Activated naive CD4-positive, alpha-beta T cell treated with anti-CD3 and anti-CD28 coated beads for 36 hours (primary cell): ENCODE results near the gene SNX1. TPM values are rescaled to one million over a fixed set of nuclear protein-coding genes. Genes with fewer than 3 reads are reported as not detected.

ENCODE experiments used
- CTCF ChIA-PET: fragments of 350-600 bp; sonication (Branson Sonifier 250); formaldehyde crosslinking; loops from one replicate; lab custom pipeline; 2021; ENCODE audit warnings: antibody characterized with exemption; lab: Charles Lee
- DNase-seq: peaks from one replicate; pipeline ENCODE4 v3.0.0-alpha.2; 2020
- H3K27ac Mint-ChIP-seq: one replicate; pipeline ENCODE4 v1.8.0; 2021; ENCODE audit warnings: mild to moderate bottlenecking, mixed read lengths
- H3K27me3 Mint-ChIP-seq: one replicate; pipeline ENCODE4 v1.8.0; 2021; ENCODE audit warnings: low read depth, mixed read lengths
- H3K36me3 Mint-ChIP-seq: one replicate; pipeline ENCODE4 v1.8.0; 2021; ENCODE audit warnings: low read depth, mixed read lengths
- H3K4me1 Mint-ChIP-seq: one replicate; pipeline ENCODE4 v1.8.0; 2021; ENCODE audit warnings: low read depth, mixed read lengths
- H3K4me3 Mint-ChIP-seq: one replicate; pipeline ENCODE4 v1.8.0; 2021; ENCODE audit warnings: mild to moderate bottlenecking, moderate library complexity, mixed read lengths
- H3K9me3 Mint-ChIP-seq: one replicate; pipeline ENCODE4 v1.8.0; 2021; ENCODE audit warnings: mixed read lengths
- intact Hi-C: fragments of 100-400 bp; cut with micrococcal nuclease; formaldehyde crosslinking; loops from one replicate; pipeline ENCODE4 v1.15.1; 2023
- total RNA-seq, 2 experiments: library from RNA; stranded (reverse); gene quantifications; one replicate each; pipeline ENCODE4 v1.2.3, GENCODE V29; 2021

Gene SNX1
- total RNA-seq, 2 experiments from 2014 or later: 80.7 to 84.2 TPM

DNA sequence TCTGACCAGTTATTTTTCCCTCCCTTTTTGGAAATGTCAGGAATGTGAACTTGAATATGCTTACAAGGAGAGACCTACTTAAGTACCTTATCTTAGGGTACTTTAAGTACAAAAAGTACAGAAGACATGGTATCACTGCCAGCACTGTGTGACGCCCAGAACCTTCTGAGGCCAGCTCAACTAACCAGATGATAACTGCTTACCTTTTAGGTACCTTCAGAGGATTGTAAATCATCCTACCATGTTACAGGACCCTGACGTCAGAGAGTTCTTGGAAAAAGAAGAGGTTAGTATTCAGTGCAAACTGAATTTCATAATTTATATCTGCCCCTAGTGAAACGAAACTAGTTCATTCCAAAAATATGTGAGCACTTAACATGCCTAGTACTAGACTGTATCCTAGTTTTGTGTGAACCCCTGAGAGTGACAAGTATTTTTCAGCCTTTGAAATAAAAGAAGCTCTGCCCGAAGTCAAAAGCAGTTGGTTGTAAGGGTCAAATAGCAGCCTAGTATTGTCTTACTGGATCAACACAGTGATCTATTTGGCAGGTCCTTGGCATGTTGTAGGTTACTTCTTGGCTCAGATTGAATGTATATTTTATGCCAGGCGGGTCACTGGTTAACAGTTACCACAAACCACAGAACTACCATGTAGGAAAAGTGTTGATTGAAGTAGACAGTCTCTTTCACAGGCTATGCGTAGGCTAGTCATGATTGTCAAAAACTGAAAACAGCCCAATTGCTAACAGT, 31.9 kb downstream of the SNX1 start:
- intact Hi-C loops: no loop called here
- CTCF ChIA-PET: interaction anchor here (0.6 kb wide), 1 partner anchor 554 kb away, joined by 5 read pairs; no protein-coding TSS in a partner anchor
- no peaks in the 10 kb centered on the region for H3K4me1 Mint-ChIP-seq
- H3K36me3 Mint-ChIP-seq: peaks cover 41% of the 10 kb centered on the region
- no peak for DNase-seq
- no peaks in the 10 kb centered on the region for H3K27me3 Mint-ChIP-seq
- no peak overlapping the region for H3K27ac Mint-ChIP-seq
- no peak overlapping the region for H3K4me3 Mint-ChIP-seq
- no peaks in the 10 kb centered on the region for H3K9me3 Mint-ChIP-seq

GRCh38 chr15:64130159-64130558, 34.4 kb downstream of the SNX1 start:
- H3K27ac Mint-ChIP-seq: no peak overlapping the region
- H3K4me3 Mint-ChIP-seq: no peak overlapping the region
- no peaks in the 10 kb centered on the region for H3K9me3 Mint-ChIP-seq
- intact Hi-C loops: no loop called here
- CTCF ChIA-PET: interaction anchor here (0.6 to 1.6 kb wide), 2 partner anchors 23 to 118 kb away, joined by 4 to 7 read pairs; no protein-coding TSS in a partner anchor
- no peaks in the 10 kb centered on the region for H3K4me1 Mint-ChIP-seq
- H3K27me3 Mint-ChIP-seq: no peaks in the 10 kb centered on the region
- no peak for DNase-seq
- peaks cover 39% of the 10 kb centered on the region for H3K36me3 Mint-ChIP-seq

DNA sequence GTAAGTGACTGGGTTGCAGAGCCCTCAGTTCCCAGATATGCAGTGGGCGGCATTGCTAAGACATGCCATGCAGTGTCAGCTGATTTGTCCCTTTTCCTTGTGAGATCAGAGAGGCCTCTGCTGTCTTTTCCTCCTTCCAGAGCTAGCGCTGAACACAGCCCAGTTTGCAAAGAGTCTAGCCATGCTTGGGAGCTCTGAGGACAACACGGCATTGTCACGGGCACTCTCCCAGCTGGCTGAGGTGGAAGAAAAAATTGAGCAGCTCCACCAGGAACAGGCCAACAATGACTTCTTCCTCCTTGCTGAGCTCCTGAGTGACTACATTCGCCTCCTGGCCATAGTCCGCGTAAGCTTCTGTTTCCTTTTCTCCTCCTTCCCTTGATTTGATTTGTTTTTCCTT, 35.8 kb downstream of the SNX1 start:
- CTCF ChIA-PET: interaction anchor here (0.8 to 1.6 kb wide), 2 partner anchors 17 to 22 kb away, joined by 4 to 7 read pairs; no protein-coding TSS in a partner anchor
- no peak for DNase-seq
- Mint-ChIP-seq H3K9me3 (no peaks in the 10 kb centered on the region), H3K4me1 (no peaks in the 10 kb centered on the region), H3K27ac (no peak overlapping the region), H3K36me3 (peaks cover 38% of the 10 kb centered on the region), H3K4me3 (no peak overlapping the region), H3K27me3 (no peaks in the 10 kb centered on the region)
- intact Hi-C loops: no loop called here

- CTCF ChIA-PET: interaction anchor here (0.5 to 0.8 kb wide), 3 partner anchors 18 to 234 kb away, joined by 3 to 5 read pairs (median 4); no protein-coding TSS in a partner anchor
- H3K27ac Mint-ChIP-seq: no peak overlapping the region
- H3K27me3 Mint-ChIP-seq: no peaks in the 10 kb centered on the region
- H3K4me3 Mint-ChIP-seq: no peak overlapping the region
- DNase-seq: no peak
- no peaks in the 10 kb centered on the region for H3K9me3 Mint-ChIP-seq
- peaks cover 40% of the 10 kb centered on the region for H3K36me3 Mint-ChIP-seq
- no peaks in the 10 kb centered on the region for H3K4me1 Mint-ChIP-seq
- intact Hi-C loops: no loop called here
Measured at GRCh38 chr15:64132217-64132616, 36.4 kb downstream of the SNX1 start.

GRCh38 chr15:64133623-64134344, 38.0 kb downstream of the SNX1 start:
- CTCF ChIA-PET: interaction anchor here (1.0 kb wide), 1 partner anchor 20 kb away, joined by 3 read pairs; no protein-coding TSS in a partner anchor

DNA sequence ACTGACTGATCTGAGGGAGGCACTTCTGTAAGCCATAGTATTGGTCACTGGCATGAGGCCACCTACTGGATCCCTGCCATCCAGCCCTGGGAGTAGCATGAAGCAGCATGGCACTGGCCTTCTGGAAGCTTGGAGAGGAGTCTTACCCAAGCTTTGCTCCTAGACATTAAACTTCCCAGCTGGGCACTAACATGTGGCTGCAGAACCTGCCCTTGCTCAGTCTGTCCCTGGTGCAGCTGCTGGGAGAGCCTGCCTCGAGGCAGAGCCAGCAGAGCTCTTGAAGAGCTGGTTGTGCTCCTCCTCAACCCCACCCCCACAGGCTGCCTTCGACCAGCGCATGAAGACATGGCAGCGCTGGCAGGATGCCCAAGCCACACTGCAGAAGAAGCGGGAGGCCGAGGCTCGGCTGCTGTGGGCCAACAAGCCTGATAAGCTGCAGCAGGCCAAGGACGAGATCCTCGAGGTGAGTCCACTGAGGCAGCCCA, 38.6 kb downstream of the SNX1 start:
- Mint-ChIP-seq H3K27ac (no peak overlapping the region), H3K36me3 (peaks cover 29% of the 10 kb centered on the region), H3K4me1 (no peaks in the 10 kb centered on the region), H3K27me3 (no peaks in the 10 kb centered on the region), H3K9me3 (no peaks in the 10 kb centered on the region), H3K4me3 (no peak overlapping the region)
- CTCF ChIA-PET: interaction anchor here (1.0 kb wide), 1 partner anchor 19 kb away, joined by 3 read pairs; no protein-coding TSS in a partner anchor
- intact Hi-C loops: no loop called here
- no peak for DNase-seq

More at GRCh38 chr15:64133623-64134344, 38.0 kb downstream of the SNX1 start:
- no peak overlapping the region for H3K27ac Mint-ChIP-seq
- no peaks in the 10 kb centered on the region for H3K4me1 Mint-ChIP-seq
- intact Hi-C loops: no loop called here
- no peaks in the 10 kb centered on the region for H3K27me3 Mint-ChIP-seq
- H3K9me3 Mint-ChIP-seq: no peaks in the 10 kb centered on the region
- DNase-seq: no peak
- no peak overlapping the region for H3K4me3 Mint-ChIP-seq
- H3K36me3 Mint-ChIP-seq: peaks cover 29% of the 10 kb centered on the region

DNA sequence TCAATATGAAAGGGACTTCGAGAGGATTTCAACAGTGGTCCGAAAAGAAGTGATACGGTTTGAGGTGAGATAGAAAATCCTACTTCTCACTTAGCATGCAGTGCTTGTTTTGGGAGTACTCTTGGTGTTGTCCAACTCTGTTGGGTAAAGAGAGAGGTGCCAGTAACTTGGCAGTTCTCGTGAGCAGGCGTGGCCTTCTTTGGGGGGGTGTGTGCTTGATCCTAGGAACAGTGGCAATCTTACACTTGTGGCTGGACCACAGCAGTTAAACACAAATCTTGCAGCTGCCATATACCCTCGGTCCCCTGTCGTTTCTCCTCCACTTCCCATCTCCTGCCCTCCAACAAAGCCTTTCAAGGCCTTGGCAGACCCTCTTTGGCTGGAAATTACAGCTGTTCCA, 40.6 kb downstream of the SNX1 start:
- H3K4me3 Mint-ChIP-seq: no peak overlapping the region
- H3K27ac Mint-ChIP-seq: no peak overlapping the region
- CTCF ChIA-PET: interaction anchor here (0.6 kb wide), 1 partner anchor 36 kb away, joined by 3 read pairs; no protein-coding TSS in a partner anchor
- no peak for DNase-seq
- H3K9me3 Mint-ChIP-seq: no peaks in the 10 kb centered on the region
- H3K27me3 Mint-ChIP-seq: no peaks in the 10 kb centered on the region
- no peaks in the 10 kb centered on the region for H3K4me1 Mint-ChIP-seq
- H3K36me3 Mint-ChIP-seq: peaks cover 25% of the 10 kb centered on the region
- intact Hi-C loops: no loop called here

GRCh38 chr15:64137226-64137833, 41.5 kb downstream of the SNX1 start:
- no peaks in the 10 kb centered on the region for H3K9me3 Mint-ChIP-seq
- no peak overlapping the region for H3K27ac Mint-ChIP-seq
- no peaks in the 10 kb centered on the region for H3K27me3 Mint-ChIP-seq
- CTCF ChIA-PET: no interaction called here
- H3K4me3 Mint-ChIP-seq: no peak overlapping the region
- intact Hi-C loops: no loop called here
- no peaks in the 10 kb centered on the region for H3K4me1 Mint-ChIP-seq
- no peak for DNase-seq
- H3K36me3 Mint-ChIP-seq: peaks cover 22% of the 10 kb centered on the region

GRCh38 chr15:64138331-64138941, 42.7 kb downstream of the SNX1 start:
- no peaks in the 10 kb centered on the region for H3K4me1 Mint-ChIP-seq
- CTCF ChIA-PET: interaction anchor here (0.6 kb wide), 1 partner anchor 419 kb away, joined by 3 read pairs; no protein-coding TSS in a partner anchor
- H3K4me3 Mint-ChIP-seq: no peak overlapping the region
- no peak overlapping the region for H3K27ac Mint-ChIP-seq
- peaks cover 16% of the 10 kb centered on the region for H3K36me3 Mint-ChIP-seq
- H3K9me3 Mint-ChIP-seq: no peaks in the 10 kb centered on the region
- no peak for DNase-seq
- intact Hi-C loops: no loop called here
- H3K27me3 Mint-ChIP-seq: no peaks in the 10 kb centered on the region

- no peak for DNase-seq
- peaks cover 11% of the 10 kb centered on the region for H3K36me3 Mint-ChIP-seq
- no peak overlapping the region for H3K4me3 Mint-ChIP-seq
- CTCF ChIA-PET: interaction anchor here (1.5 kb wide), 1 partner anchor 11 kb away, joined by 7 read pairs; no protein-coding TSS in a partner anchor
- no peaks in the 10 kb centered on the region for H3K27me3 Mint-ChIP-seq
- no peak overlapping the region for H3K27ac Mint-ChIP-seq
- intact Hi-C loops: no loop called here
- no peaks in the 10 kb centered on the region for H3K4me1 Mint-ChIP-seq
- no peaks in the 10 kb centered on the region for H3K9me3 Mint-ChIP-seq
Measured at GRCh38 chr15:64141798-64142512, 46.2 kb downstream of the SNX1 start.

- intact Hi-C loops: no loop called here
- H3K27me3 Mint-ChIP-seq: no peaks in the 10 kb centered on the region
- CTCF ChIA-PET: interaction anchor here (0.8 kb wide), 1 partner anchor 12 kb away, joined by 3 read pairs; no protein-coding TSS in a partner anchor
- no peaks in the 10 kb centered on the region for H3K4me1 Mint-ChIP-seq
- no peak overlapping the region for H3K4me3 Mint-ChIP-seq
- no peaks in the 10 kb centered on the region for H3K9me3 Mint-ChIP-seq
- peak overlapping the region; percentile 13 for H3K27ac Mint-ChIP-seq
- H3K36me3 Mint-ChIP-seq: peaks cover 9% of the 10 kb centered on the region
- DNase-seq: no peak
Measured at GRCh38 chr15:64143276-64143675, 47.5 kb downstream of the SNX1 start.
